NCI-H524 treated with DMSO at 0.1 percent for 48 hours (cell line): ENCODE results near the gene BIRC3.

ENCODE experiments used
- DNase-seq: peaks from one replicate; lab custom pipeline; 2025; lab: John Stamatoyannopoulos, UW

Gene BIRC3

GRCh38 chr11:102375720-102376399, 58.6 kb downstream of the BIRC3 start:
- no peak for DNase-seq

- no peak for DNase-seq
Measured at GRCh38 chr11:102377891-102378290, 60.6 kb downstream of the BIRC3 start.

GRCh38 chr11:102378818-102379217, 61.5 kb downstream of the BIRC3 start:
- DNase-seq: no peak

- no peak for DNase-seq
Measured at GRCh38 chr11:102382384-102382783, 65.1 kb downstream of the BIRC3 start.

- no peak for DNase-seq
Measured at GRCh38 chr11:102383839-102384238, 66.6 kb downstream of the BIRC3 start.

- no peak for DNase-seq
Measured at GRCh38 chr11:102384419-102385079, 67.3 kb downstream of the BIRC3 start.

- DNase-seq: no peak
Measured at GRCh38 chr11:102385085-102386007, 68.1 kb downstream of the BIRC3 start.

- no peak for DNase-seq
Measured at GRCh38 chr11:102386136-102386734, 69.0 kb downstream of the BIRC3 start.

GRCh38 chr11:102387043-102387781, 69.9 kb downstream of the BIRC3 start:
- DNase-seq: no peak
